ENCODE measurements around the gene GLG1. TPM values are rescaled to one million over a fixed set of nuclear protein-coding genes. Genes with fewer than 3 reads are reported as not detected.
"Not testable (repeated sequence)": the region's sequence is repeated elsewhere in the genome, so short reads cannot be mapped to it uniquely, and the experiment has no call there.

GLG1 gene
- total and polyA plus RNA-seq, 3 experiments from 2014 or later, result 52.3 to 174 (median 56.7) TPM

DNA sequence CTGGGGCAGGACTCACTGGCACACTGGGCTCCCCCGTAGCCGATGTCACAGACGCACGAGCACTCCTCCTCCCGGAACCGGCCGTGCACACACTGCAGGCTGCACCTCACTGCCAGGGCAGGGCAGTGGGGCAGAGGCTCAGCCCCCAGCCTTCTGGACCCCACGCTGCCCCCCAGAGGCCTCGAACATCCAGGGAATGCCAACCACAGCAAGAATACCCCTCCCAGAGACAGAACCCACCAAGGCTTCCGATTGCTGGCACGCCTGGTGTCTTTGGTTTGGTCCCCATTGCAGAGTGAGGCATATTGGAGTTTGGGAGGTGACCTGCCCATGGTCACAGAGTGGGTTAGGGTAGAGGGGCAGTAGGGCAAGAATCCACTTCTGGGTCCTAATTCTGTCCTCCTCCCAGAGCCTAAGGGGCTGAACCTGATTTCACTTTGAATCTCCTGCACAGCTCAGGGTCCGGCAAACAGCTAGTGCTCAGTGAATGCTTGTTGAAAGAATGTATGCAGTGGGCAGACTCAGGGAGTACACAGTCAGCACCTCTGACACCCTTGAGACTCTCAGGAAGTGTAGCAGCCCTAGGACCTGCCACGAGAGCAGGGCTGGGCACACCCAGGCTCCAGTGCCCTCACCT, 194.7 kb downstream of the GLG1 start:
- DNase-seq; H3K4me3 ChIP-seq (ENCODE audit: low read length); H3K4me3 Mint-ChIP-seq; POLR2A ChIA-PET; H3K4me1 Mint-ChIP-seq; H3K9me3 ChIP-seq (ENCODE audit: low read length); H3K36me3 ChIP-seq (ENCODE audit: insufficient read depth, low read length); H3K4me1 ChIP-seq (ENCODE audit: insufficient read depth, low read length); H3K9me3 Mint-ChIP-seq; H3K27ac Mint-ChIP-seq; H3K36me3 Mint-ChIP-seq; H3K27ac ChIP-seq (ENCODE audit: low read depth, low read length); H3K27me3 Mint-ChIP-seq; CTCF ChIA-PET; H3K27me3 ChIP-seq (ENCODE audit: insufficient read depth, low read length, poor library complexity, severe bottlenecking): not testable (repeated sequence)

GRCh38 chr16:74410981-74411380, 195.9 kb downstream of the GLG1 start:
- H3K36me3 ChIP-seq (ENCODE audit: insufficient read depth, low read length); H3K36me3 Mint-ChIP-seq; H3K27me3 ChIP-seq (ENCODE audit: insufficient read depth, low read length, poor library complexity, severe bottlenecking); H3K4me3 ChIP-seq (ENCODE audit: low read length); H3K4me1 ChIP-seq (ENCODE audit: insufficient read depth, low read length); H3K27ac ChIP-seq (ENCODE audit: low read depth, low read length); DNase-seq; H3K27ac Mint-ChIP-seq; CTCF ChIA-PET; POLR2A ChIA-PET; H3K9me3 ChIP-seq (ENCODE audit: low read length); H3K27me3 Mint-ChIP-seq; H3K4me1 Mint-ChIP-seq; H3K9me3 Mint-ChIP-seq; H3K4me3 Mint-ChIP-seq: not testable (repeated sequence)

GRCh38 chr16:74410057-74410957, 196.6 kb downstream of the GLG1 start:
- H3K9me3 ChIP-seq (ENCODE audit: low read length); H3K27me3 Mint-ChIP-seq; H3K9me3 Mint-ChIP-seq; H3K4me3 ChIP-seq (ENCODE audit: low read length); H3K4me1 ChIP-seq (ENCODE audit: insufficient read depth, low read length); H3K27me3 ChIP-seq (ENCODE audit: insufficient read depth, low read length, poor library complexity, severe bottlenecking); H3K36me3 ChIP-seq (ENCODE audit: insufficient read depth, low read length); POLR2A ChIA-PET; H3K36me3 Mint-ChIP-seq; H3K4me1 Mint-ChIP-seq; H3K27ac ChIP-seq (ENCODE audit: low read depth, low read length); CTCF ChIA-PET; DNase-seq; H3K4me3 Mint-ChIP-seq: not testable (repeated sequence)
- peak overlapping the region in 1 of 8 donors; percentile 37 for H3K27ac Mint-ChIP-seq

GRCh38 chr16:74409185-74409981, 197.5 kb downstream of the GLG1 start:
- H3K4me1 Mint-ChIP-seq; H3K4me1 ChIP-seq (ENCODE audit: insufficient read depth, low read length); H3K27me3 ChIP-seq (ENCODE audit: insufficient read depth, low read length, poor library complexity, severe bottlenecking); H3K27ac Mint-ChIP-seq; H3K27ac ChIP-seq (ENCODE audit: low read depth, low read length); H3K9me3 ChIP-seq (ENCODE audit: low read length); H3K4me3 Mint-ChIP-seq; POLR2A ChIA-PET; DNase-seq; H3K36me3 ChIP-seq (ENCODE audit: insufficient read depth, low read length); H3K9me3 Mint-ChIP-seq; CTCF ChIA-PET; H3K36me3 Mint-ChIP-seq; H3K4me3 ChIP-seq (ENCODE audit: low read length); H3K27me3 Mint-ChIP-seq: not testable (repeated sequence)

GRCh38 chr16:74407362-74407705, 199.6 kb downstream of the GLG1 start:
- CTCF ChIA-PET; H3K4me1 Mint-ChIP-seq; H3K27me3 Mint-ChIP-seq; POLR2A ChIA-PET; H3K36me3 Mint-ChIP-seq; H3K9me3 ChIP-seq (ENCODE audit: low read length); H3K27me3 ChIP-seq (ENCODE audit: insufficient read depth, low read length, poor library complexity, severe bottlenecking); DNase-seq; H3K4me3 ChIP-seq (ENCODE audit: low read length); H3K36me3 ChIP-seq (ENCODE audit: insufficient read depth, low read length); H3K27ac Mint-ChIP-seq; H3K4me3 Mint-ChIP-seq; H3K4me1 ChIP-seq (ENCODE audit: insufficient read depth, low read length); H3K27ac ChIP-seq (ENCODE audit: low read depth, low read length); H3K9me3 Mint-ChIP-seq: not testable (repeated sequence)

- POLR2A ChIA-PET, result not testable (repeated sequence)
These were observed 200.1 kb downstream of the GLG1 start for GRCh38 chr16:74406600-74407361.

GRCh38 chr16:74404148-74404933, 202.6 kb downstream of the GLG1 start:
- H3K27ac Mint-ChIP-seq; H3K4me1 ChIP-seq (ENCODE audit: insufficient read depth, low read length); H3K27me3 Mint-ChIP-seq; POLR2A ChIA-PET; H3K4me3 ChIP-seq (ENCODE audit: low read length); H3K27me3 ChIP-seq (ENCODE audit: insufficient read depth, low read length, poor library complexity, severe bottlenecking); H3K4me3 Mint-ChIP-seq; H3K4me1 Mint-ChIP-seq; H3K9me3 ChIP-seq (ENCODE audit: low read length); CTCF ChIA-PET; H3K36me3 Mint-ChIP-seq; H3K36me3 ChIP-seq (ENCODE audit: insufficient read depth, low read length); H3K27ac ChIP-seq (ENCODE audit: low read depth, low read length); DNase-seq; H3K9me3 Mint-ChIP-seq: not testable (repeated sequence)

More at GRCh38 chr16:74406600-74407361, 200.1 kb downstream of the GLG1 start:
- H3K27me3 ChIP-seq (ENCODE audit: insufficient read depth, low read length, poor library complexity, severe bottlenecking); H3K4me1 ChIP-seq (ENCODE audit: insufficient read depth, low read length); H3K27me3 Mint-ChIP-seq; H3K27ac ChIP-seq (ENCODE audit: low read depth, low read length); CTCF ChIA-PET; H3K4me3 ChIP-seq (ENCODE audit: low read length); H3K9me3 ChIP-seq (ENCODE audit: low read length); H3K4me1 Mint-ChIP-seq; H3K27ac Mint-ChIP-seq; H3K36me3 Mint-ChIP-seq; H3K36me3 ChIP-seq (ENCODE audit: insufficient read depth, low read length); DNase-seq; H3K9me3 Mint-ChIP-seq; H3K4me3 Mint-ChIP-seq: not testable (repeated sequence)
